ENCODE data around the gene GNL1.

GNL1 gene

GRCh38 chr6:30556066-30556905 is at the start of gene GNL1:
GNL1 (minus strand) TSS chr6:30556489; CDS start chr6:30556203, 286 bp downstream.
- DNase-seq (ENCODE audit: low spot score) = peak; percentile 96

- DNase-seq (ENCODE audit: low spot score) = no peak
Observed at GRCh38 chr6:30603961-30604360, 47.7 kb upstream of the GNL1 start.

GRCh38 chr6:30601815-30602641 is 45.7 kb upstream of the GNL1 start:
- DNase-seq (ENCODE audit: low spot score) = no peak

- DNase-seq (ENCODE audit: low spot score) = no peak
Observed at GRCh38 chr6:30601436-30601814, 45.1 kb upstream of the GNL1 start.

- DNase-seq (ENCODE audit: low spot score) = no peak
Observed at GRCh38 chr6:30600451-30600961, 44.2 kb upstream of the GNL1 start.

- no peak for DNase-seq (ENCODE audit: low spot score)
Observed at GRCh38 chr6:30599625-30600324, 43.5 kb upstream of the GNL1 start.

- no peak for DNase-seq (ENCODE audit: low spot score)
Observed at GRCh38 chr6:30598912-30599624, 42.8 kb upstream of the GNL1 start.

- DNase-seq (ENCODE audit: low spot score) = peak; percentile 81
Observed at GRCh38 chr6:30597315-30598144, 41.2 kb upstream of the GNL1 start.

- no peak for DNase-seq (ENCODE audit: low spot score)
Observed at GRCh38 chr6:30592287-30592686, 36.0 kb upstream of the GNL1 start.

- no peak for DNase-seq (ENCODE audit: low spot score)
Observed at GRCh38 chr6:30591008-30591407, 34.7 kb upstream of the GNL1 start.

GRCh38 chr6:30590509-30590908 is 34.2 kb upstream of the GNL1 start:
- no peak for DNase-seq (ENCODE audit: low spot score)

- no peak for DNase-seq (ENCODE audit: low spot score)
Observed at GRCh38 chr6:30589754-30590358, 33.6 kb upstream of the GNL1 start.

GRCh38 chr6:30583921-30584320 is 27.6 kb upstream of the GNL1 start:
- no peak for DNase-seq (ENCODE audit: low spot score)

GRCh38 chr6:30578051-30578450 is 21.8 kb upstream of the GNL1 start:
- DNase-seq (ENCODE audit: low spot score) = no peak

GRCh38 chr6:30573113-30573512 is 16.8 kb upstream of the GNL1 start:
- DNase-seq (ENCODE audit: low spot score) = no peak

GRCh38 chr6:30572148-30572547 is 15.9 kb upstream of the GNL1 start:
- DNase-seq (ENCODE audit: low spot score) = no peak

GRCh38 chr6:30571762-30572082 is 15.4 kb upstream of the GNL1 start:
- DNase-seq (ENCODE audit: low spot score) = no peak

- DNase-seq (ENCODE audit: low spot score) = peak; percentile 99
Observed at GRCh38 chr6:30571075-30571761, 14.9 kb upstream of the GNL1 start, which contains the start of gene ABCF1. ABCF1 (plus strand) TSS chr6:30571442; CDS start chr6:30571488, 46 bp downstream.

- peak; percentile 33 for DNase-seq (ENCODE audit: low spot score)
Observed at GRCh38 chr6:30570740-30571074, 14.4 kb upstream of the GNL1 start.

- DNase-seq (ENCODE audit: low spot score) = no peak
Observed at GRCh38 chr6:30570263-30570662, 14.0 kb upstream of the GNL1 start.
